ENCODE data around the gene HSPBP1.

- TF ChIP-seq CTCF (IDR thresholded peaks at IDR 0.05) = no peak
- no peak for TF ChIP-seq POLR2AphosphoS5 (IDR thresholded peaks at IDR 0.05)
- no peak for TF ChIP-seq POLR2A (IDR thresholded peaks at IDR 0.05)
Measured at GRCh38 chr19:55228403-55229031, 51.4 kb downstream of the HSPBP1 start, which contains the start of gene TMEM86B.
